HEK293 (cell line): Measurements from ENCODE around the gene ABCA1.
A peak's percentile ranks its signal among the peaks of the same experiment; 100 is the strongest.

ENCODE experiments used
- CTCF ChIA-PET: fragments of 350-600 bp; formaldehyde crosslinking; extraction: SDS; loops from one replicate; lab custom pipeline; 2021; ENCODE audit warnings: antibody characterized with exemption; lab: Yijun Ruan, JAX
- POLR2A ChIA-PET: fragments of 300-600 bp; formaldehyde crosslinking; extraction: SDS; loops from one replicate; lab custom pipeline; 2020; ENCODE audit warnings: antibody characterized with exemption, inconsistent platforms; lab: Yijun Ruan, JAX
- H3K27ac ChIP-seq: fragments of 200-500 bp; sonication (Bioruptor generic); 2 replicates; pipeline ENCODE4 v1.5.1; 2014; ENCODE audit warnings: low read depth, low read length, control low read depth, inconsistent platforms; ENCODE audit errors: extremely low read depth
- H3K36me3 ChIP-seq, 2 experiments: fragments of 200-500 bp in 1 of 2; sonication (Bioruptor generic) in 1 of 2; 1 replicate in 1 of 2; 2 replicates in 1 of 2; pipeline ENCODE4 v1.5.1; 2014 to 2017; ENCODE audit warnings: inconsistent platforms in 2 of 2, low read length in 2 of 2; ENCODE audit not compliant: control insufficient read depth in 2 of 2, insufficient read depth in 1 of 2
- H3K4me1 ChIP-seq: fragments of 200-500 bp; sonication (Bioruptor generic); 2 replicates; pipeline ENCODE4 v1.5.1; 2014; ENCODE audit warnings: mild to moderate bottlenecking, low read length, inconsistent platforms; ENCODE audit not compliant: control insufficient read depth, insufficient read depth
- H3K4me3 ChIP-seq: 2 replicates; pipeline ENCODE4 v1.5.1; 2011; ENCODE audit warnings: low read depth, mild to moderate bottlenecking, control low read depth, low read length, moderate library complexity
- H3K9me3 ChIP-seq: fragments of 200-500 bp; sonication (Bioruptor generic); 2 replicates; pipeline ENCODE4 v1.5.1; 2014; ENCODE audit warnings: low read depth, low read length, inconsistent platforms; ENCODE audit not compliant: control insufficient read depth, insufficient read depth
- GFI1B ChIP-seq: fragments of 450-650 bp; formaldehyde crosslinking; IDR thresholded peaks from 2 replicates; pipeline ENCODE4 v1.5.1; 2016; ENCODE audit warnings: missing biosample characterization, missing genetic modification characterization
- HOXA7 ChIP-seq: sonication (generic); formaldehyde crosslinking; IDR thresholded peaks from 2 replicates; pipeline ENCODE4 v1.8.1; 2022; ENCODE audit warnings: missing genetic modification reagents, borderline replicate concordance
- HOXC10 ChIP-seq: sonication (generic); formaldehyde crosslinking; IDR thresholded peaks from 2 replicates; pipeline ENCODE4 v1.8.1; 2023; ENCODE audit warnings: mild to moderate bottlenecking, missing genetic modification reagents
- KLF16 ChIP-seq: fragments of 450-650 bp; formaldehyde crosslinking; IDR thresholded peaks from 2 replicates; pipeline ENCODE4 v1.5.1; 2017; ENCODE audit warnings: missing biosample characterization, missing genetic modification characterization
- KLF7 ChIP-seq: fragments of 450-650 bp; formaldehyde crosslinking; IDR thresholded peaks from 2 replicates; pipeline ENCODE4 v1.5.1; 2016; ENCODE audit warnings: missing biosample characterization, missing genetic modification characterization, borderline replicate concordance
- MEIS1 ChIP-seq: sonication (generic); formaldehyde crosslinking; IDR thresholded peaks from 2 replicates; pipeline ENCODE4 v1.8.1; 2022; ENCODE audit warnings: missing genetic modification reagents, mild to moderate bottlenecking, borderline replicate concordance
- SALL2 ChIP-seq: fragments of 450-650 bp; formaldehyde crosslinking; IDR thresholded peaks from 2 replicates; pipeline ENCODE4 v1.5.0; 2017; ENCODE audit warnings: missing biosample characterization, mild to moderate bottlenecking, missing genetic modification characterization, borderline replicate concordance
- SCRT2 ChIP-seq: fragments of 450-650 bp; formaldehyde crosslinking; IDR thresholded peaks from 2 replicates; pipeline ENCODE4 v1.5.1; 2016; ENCODE audit warnings: missing biosample characterization, missing genetic modification characterization
- WT1 ChIP-seq: fragments of 450-650 bp; formaldehyde crosslinking; IDR thresholded peaks from 2 replicates; pipeline ENCODE4 v1.5.1; 2016; ENCODE audit warnings: missing biosample characterization, missing genetic modification characterization
- ZBTB26 ChIP-seq: fragments of 450-650 bp; formaldehyde crosslinking; optimal IDR thresholded peaks from 2 replicates; pipeline ENCODE3; 2016; ENCODE audit warnings: missing biosample characterization, mild to moderate bottlenecking, missing genetic modification characterization
- ZFP69B ChIP-seq: fragments of 450-650 bp; formaldehyde crosslinking; IDR thresholded peaks from 2 replicates; pipeline ENCODE4 v1.5.1; 2016; ENCODE audit warnings: missing biosample characterization, missing genetic modification characterization
- ZIC2 ChIP-seq: fragments of 450-650 bp; formaldehyde crosslinking; IDR thresholded peaks from 2 replicates; pipeline ENCODE4 v1.5.1; 2016; ENCODE audit warnings: missing biosample characterization, missing genetic modification characterization
- ZNF18 ChIP-seq: fragments of 450-650 bp; formaldehyde crosslinking; IDR thresholded peaks from 2 replicates; pipeline ENCODE4 v1.5.1; 2016; ENCODE audit warnings: missing biosample characterization, missing genetic modification characterization
- ZNF23 ChIP-seq: fragments of 450-650 bp; formaldehyde crosslinking; IDR thresholded peaks from 2 replicates; pipeline ENCODE4 v1.5.1; 2016; ENCODE audit warnings: missing biosample characterization, missing genetic modification characterization, borderline replicate concordance
- ZNF248 ChIP-seq: fragments of 450-650 bp; formaldehyde crosslinking; IDR thresholded peaks from 2 replicates; pipeline ENCODE4 v1.5.1; 2017; ENCODE audit warnings: missing biosample characterization, missing genetic modification characterization
- ZNF292 ChIP-seq: fragments of 450-650 bp; formaldehyde crosslinking; IDR thresholded peaks from 2 replicates; pipeline ENCODE4 v1.5.1; 2016; ENCODE audit warnings: low read depth, missing biosample characterization, missing genetic modification characterization, borderline replicate concordance
- ZNF335 ChIP-seq: fragments of 450-650 bp; formaldehyde crosslinking; conservative IDR thresholded peaks from 2 replicates; pipeline ENCODE4 v1.5.1; 2016; ENCODE audit warnings: missing biosample characterization, missing genetic modification characterization
- ZNF341 ChIP-seq: fragments of 450-650 bp; formaldehyde crosslinking; IDR thresholded peaks from 2 replicates; pipeline ENCODE4; 2016; ENCODE audit warnings: low read depth, missing biosample characterization, missing genetic modification characterization
- ZNF350 ChIP-seq: fragments of 450-650 bp; formaldehyde crosslinking; IDR thresholded peaks from 2 replicates; pipeline ENCODE4 v1.5.0; 2017; ENCODE audit warnings: missing biosample characterization, mild to moderate bottlenecking, missing genetic modification characterization
- ZNF354C ChIP-seq: fragments of 450-650 bp; formaldehyde crosslinking; IDR thresholded peaks from 2 replicates; pipeline ENCODE4 v1.5.1; 2016; ENCODE audit warnings: missing biosample characterization, missing genetic modification characterization, low read depth, borderline replicate concordance
- ZNF37A ChIP-seq: fragments of 450-650 bp; IDR thresholded peaks from 2 replicates; pipeline ENCODE4 v1.5.1; 2018; ENCODE audit warnings: missing biosample characterization, missing genetic modification characterization
- ZNF391 ChIP-seq: fragments of 450-650 bp; formaldehyde crosslinking; IDR thresholded peaks from 2 replicates; pipeline ENCODE4 v1.5.1; 2016; ENCODE audit warnings: low read depth, missing biosample characterization, missing genetic modification characterization, borderline replicate concordance
- ZNF423 ChIP-seq: fragments of 450-650 bp; formaldehyde crosslinking; IDR thresholded peaks from 2 replicates; pipeline ENCODE4 v1.5.1; 2016; ENCODE audit warnings: missing biosample characterization, missing genetic modification characterization
- ZNF426 ChIP-seq: fragments of 450-650 bp; formaldehyde crosslinking; IDR thresholded peaks from 2 replicates; pipeline ENCODE4 v1.5.1; 2017; ENCODE audit warnings: missing biosample characterization, missing genetic modification characterization, mild to moderate bottlenecking, inconsistent platforms, moderate library complexity
- ZNF433 ChIP-seq: fragments of 450-650 bp; formaldehyde crosslinking; IDR thresholded peaks from 2 replicates; pipeline ENCODE4 v1.5.1; 2016; ENCODE audit warnings: missing biosample characterization, missing genetic modification characterization, low read depth
- ZNF544 ChIP-seq: fragments of 450-650 bp; formaldehyde crosslinking; IDR thresholded peaks from 2 replicates; pipeline ENCODE4 v1.5.0; 2017; ENCODE audit warnings: missing biosample characterization, missing genetic modification characterization
- ZNF580 ChIP-seq: fragments of 450-650 bp; formaldehyde crosslinking; IDR thresholded peaks from 2 replicates; pipeline ENCODE4 v1.5.1; 2016; ENCODE audit warnings: missing biosample characterization, missing genetic modification characterization
- ZNF585B ChIP-seq: fragments of 450-650 bp; formaldehyde crosslinking; IDR thresholded peaks from 2 replicates; pipeline ENCODE4 v1.5.1; 2016; ENCODE audit warnings: missing biosample characterization, missing genetic modification characterization
- ZNF596 ChIP-seq: fragments of 450-650 bp; IDR thresholded peaks from 2 replicates; pipeline ENCODE4 v1.5.0; 2018; ENCODE audit warnings: missing biosample characterization, mild to moderate bottlenecking, missing genetic modification characterization, moderate library complexity
- ZNF600 ChIP-seq: fragments of 450-650 bp; formaldehyde crosslinking; IDR thresholded peaks from 2 replicates; pipeline ENCODE4 v1.5.1; 2016; ENCODE audit warnings: missing biosample characterization, missing genetic modification characterization
- ZNF623 ChIP-seq: fragments of 450-650 bp; formaldehyde crosslinking; IDR thresholded peaks from 2 replicates; pipeline ENCODE4 v1.5.1; 2016; ENCODE audit warnings: missing biosample characterization, missing genetic modification characterization
- ZNF670 ChIP-seq: fragments of 450-650 bp; formaldehyde crosslinking; IDR thresholded peaks from 2 replicates; pipeline ENCODE4 v1.5.1; 2016; ENCODE audit warnings: missing biosample characterization, missing genetic modification characterization, low read depth
- ZNF830 ChIP-seq: fragments of 450-650 bp; IDR thresholded peaks from 2 replicates; pipeline ENCODE4 v1.5.0; 2018; ENCODE audit warnings: missing biosample characterization, missing genetic modification characterization, low read depth, mild to moderate bottlenecking, moderate library complexity
- ZSCAN16 ChIP-seq: fragments of 450-650 bp; formaldehyde crosslinking; IDR thresholded peaks from 2 replicates; pipeline ENCODE4 v1.5.1; 2016; ENCODE audit warnings: missing biosample characterization, missing genetic modification characterization

ABCA1 gene

GRCh38 chr9:104795857-104796256, 132.1 kb downstream of the ABCA1 start:
- ChIA-PET CTCF (interaction anchor here (1.1 to 1.7 kb wide), 2 partner anchors 68 to 619 kb away, joined by 4 to 6 read pairs; no protein-coding TSS in a partner anchor), POLR2A (no interaction called here)
- Histone ChIP-seq H3K27ac (no peak overlapping the region), H3K36me3 (peaks cover 0 to 4% of the 10 kb centered on the region in 2 experiments; a peak in 1 of 3 replicates), H3K9me3 (no peaks in the 10 kb centered on the region), H3K4me1 (peaks cover 10% of the 10 kb centered on the region; the same call in 1 of the 2 replicates), H3K4me3 (no peak overlapping the region)
- TF ChIP-seq ZNF292 = no peak
- peak; percentile 43; the same call in 1 of the 2 replicates for TF ChIP-seq ZNF600 (tag by site-specific recombination)
- TF ChIP-seq SCRT2 (tag by site-specific recombination) = peak; percentile 80; the same call in 1 of the 2 replicates
- no peak for TF ChIP-seq ZNF585B (tag by site-specific recombination)
- TF ChIP-seq ZIC2 = peak; percentile 55

- no peak for TF ChIP-seq ZNF37A (tag by site-specific recombination)
- TF ChIP-seq ZNF580 (tag by site-specific recombination) = no peak
- no peak for TF ChIP-seq SALL2 (tag by site-specific recombination)
- no peak for TF ChIP-seq ZNF350 (tag by site-specific recombination)
- ChIA-PET POLR2A (no interaction called here), CTCF (interaction anchor here (1.1 kb wide), 1 partner anchor 69 kb away, joined by 4 read pairs; no protein-coding TSS in a partner anchor)
- no peak overlapping the region for H3K4me3 ChIP-seq
- peaks cover 0 to 4% of the 10 kb centered on the region in 2 experiments; a peak in 1 of 3 replicates for H3K36me3 ChIP-seq
- H3K9me3 ChIP-seq = no peaks in the 10 kb centered on the region
- peaks cover 10% of the 10 kb centered on the region; the same call in 1 of the 2 replicates for H3K4me1 ChIP-seq
- no peak overlapping the region for H3K27ac ChIP-seq
Observed at GRCh38 chr9:104795082-104795481, 132.9 kb downstream of the ABCA1 start.

GRCh38 chr9:104794070-104794469, 133.9 kb downstream of the ABCA1 start:
- Histone ChIP-seq H3K27ac (no peak overlapping the region), H3K36me3 (peaks cover 0 to 4% of the 10 kb centered on the region in 2 experiments; a peak in 1 of 3 replicates)
- CTCF ChIA-PET = no interaction called here

GRCh38 chr9:104788251-104788650, 139.7 kb downstream of the ABCA1 start:
- ChIA-PET POLR2A (no interaction called here), CTCF (interaction anchor here (1.8 kb wide), 1 partner anchor 10 kb away, joined by 6 read pairs; no protein-coding TSS in a partner anchor)
- H3K4me1 ChIP-seq = no peaks in the 10 kb centered on the region
- H3K27ac ChIP-seq = no peak overlapping the region
- no peaks in the 10 kb centered on the region for H3K36me3 ChIP-seq
- H3K9me3 ChIP-seq = no peaks in the 10 kb centered on the region
- H3K4me3 ChIP-seq = no peak overlapping the region
- TF ChIP-seq ZNF335 (tag by site-specific recombination) (no peak), ZNF596 (tag by site-specific recombination) (no peak), ZNF391 (tag by site-specific recombination) (no peak), ZNF354C (tag by site-specific recombination) (no peak), ZNF544 (tag by site-specific recombination) (no peak), ZBTB26 (tag by site-specific recombination) (no peak), ZNF623 (tag by site-specific recombination) (no peak), ZNF23 (no peak), KLF7 (tag by site-specific recombination) (no peak), ZNF426 (tag by site-specific recombination) (no peak), ZFP69B (tag by site-specific recombination) (no peak), HOXC10 (CRISPR knock-in tag) (no peak), SCRT2 (tag by site-specific recombination) (no peak), ZNF18 (no peak), MEIS1 (CRISPR knock-in tag) (no peak)

More at GRCh38 chr9:104794070-104794469, 133.9 kb downstream of the ABCA1 start:
- TF ChIP-seq ZSCAN16 (tag by site-specific recombination) (no peak), ZNF341 (no peak), HOXA7 (CRISPR knock-in tag) (no peak), ZNF423 (tag by site-specific recombination) (no peak), ZNF433 (tag by site-specific recombination) (no peak), ZNF670 (tag by site-specific recombination) (no peak), GFI1B (tag by site-specific recombination) (no peak), HOXC10 (CRISPR knock-in tag) (no peak), ZNF830 (tag by site-specific recombination) (no peak), KLF16 (tag by site-specific recombination) (no peak), WT1 (tag by site-specific recombination) (no peak), ZNF248 (tag by site-specific recombination) (no peak)
- Histone ChIP-seq H3K9me3 (no peaks in the 10 kb centered on the region), H3K4me3 (no peak overlapping the region), H3K4me1 (peaks cover 10% of the 10 kb centered on the region; the same call in 1 of the 2 replicates)
- POLR2A ChIA-PET = no interaction called here
